ENCODE measurements around the gene PPP2R3C.

- TF ChIP-seq PHF20 (CRISPR knock-in tag; IDR thresholded peaks at IDR 0.05) (no peak), MEF2D (CRISPR knock-in tag; IDR thresholded peaks at IDR 0.05) (no peak), JUN (CRISPR knock-in tag; IDR thresholded peaks at IDR 0.05) (no peak), ZNF644 (CRISPR knock-in tag; IDR thresholded peaks at IDR 0.05; ENCODE audit: low read depth) (no peak)
Observed at GRCh38 chr14:35042632-35043031, 79.2 kb downstream of the PPP2R3C start.
